HG03045 (cell line): ENCODE measurements around the gene SQSTM1.

ENCODE experiments used
- ATAC-seq: cut with Tn5 transposase; IDR thresholded peaks from one replicate; pipeline ENCODE4 v1.9.1; 2021; ENCODE audit warnings: mild to moderate bottlenecking, moderate library complexity; ENCODE audit not compliant: unreplicated experiment

The SQSTM1 gene

GRCh38 chr5:179841621-179842020 is 20.9 kb downstream of the SQSTM1 start:
- ATAC-seq, result no peak

- ATAC-seq, result peak; percentile 82
Measured at GRCh38 chr5:179852993-179853547, 32.4 kb downstream of the SQSTM1 start.

GRCh38 chr5:179854356-179854755 is 33.7 kb downstream of the SQSTM1 start:
- ATAC-seq, result no peak

GRCh38 chr5:179858241-179858585 is 37.5 kb downstream of the SQSTM1 start:
- ATAC-seq, result peak; percentile 41

GRCh38 chr5:179858586-179859427 is 38.1 kb downstream of the SQSTM1 start, which contains the start of gene MRNIP:
Gene MRNIP (minus strand): TSS chr5:179858817. CDS start chr5:179858796, 21 bp downstream.
- ATAC-seq, result peak; percentile 98

GRCh38 chr5:179860301-179860700 is 39.6 kb downstream of the SQSTM1 start:
- ATAC-seq, result no peak

GRCh38 chr5:179862296-179862695 is 41.6 kb downstream of the SQSTM1 start:
- no peak for ATAC-seq

- ATAC-seq, result no peak
Measured at GRCh38 chr5:179862891-179863290, 42.2 kb downstream of the SQSTM1 start.

- ATAC-seq, result no peak
Measured at GRCh38 chr5:179863449-179864085, 42.9 kb downstream of the SQSTM1 start.

GRCh38 chr5:179864686-179865085 is 44.0 kb downstream of the SQSTM1 start:
- ATAC-seq, result no peak

- no peak for ATAC-seq
Measured at GRCh38 chr5:179865491-179866240, 45.0 kb downstream of the SQSTM1 start.

- no peak for ATAC-seq
Measured at GRCh38 chr5:179866241-179867078, 45.8 kb downstream of the SQSTM1 start.

GRCh38 chr5:179867079-179867465 is 46.4 kb downstream of the SQSTM1 start:
- ATAC-seq, result no peak

- ATAC-seq, result no peak
Measured at GRCh38 chr5:179867476-179867875, 46.8 kb downstream of the SQSTM1 start.

- ATAC-seq, result no peak
Measured at GRCh38 chr5:179868541-179868940, 47.8 kb downstream of the SQSTM1 start.

- ATAC-seq, result no peak
Measured at GRCh38 chr5:179869101-179869500, 48.4 kb downstream of the SQSTM1 start.

- no peak for ATAC-seq
Measured at GRCh38 chr5:179869641-179870402, 49.1 kb downstream of the SQSTM1 start.

- no peak for ATAC-seq
Measured at GRCh38 chr5:179870403-179870903, 49.7 kb downstream of the SQSTM1 start.

- ATAC-seq, result no peak
Measured at GRCh38 chr5:179870952-179871351, 50.2 kb downstream of the SQSTM1 start.
